ENCODE data around the gene MPRIP. TPM values are rescaled to one million over a fixed set of nuclear protein-coding genes. Genes with fewer than 3 reads are reported as not detected.

The MPRIP gene
- total RNA-seq, 1 experiment from 2014 or later, result 132 TPM

DNA sequence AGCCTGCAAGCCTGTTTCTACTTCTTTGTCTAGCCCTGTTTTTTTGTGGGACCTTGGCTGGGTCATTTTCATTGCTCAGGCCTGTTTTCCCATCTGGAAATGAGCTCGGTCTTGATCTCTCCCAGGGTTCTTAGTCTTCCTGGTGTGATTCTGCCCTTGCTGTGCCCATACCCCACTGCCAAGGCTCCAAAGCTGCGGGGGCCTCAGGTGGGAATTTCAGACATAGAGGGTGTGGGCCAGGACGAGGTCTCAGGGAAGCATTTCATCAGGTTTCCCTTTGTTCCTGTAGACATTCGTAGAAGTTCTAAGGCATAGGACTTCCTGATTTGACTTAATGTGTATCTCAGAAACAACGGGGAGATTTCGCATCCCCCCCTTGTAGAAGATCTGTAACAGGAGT is 5.8 kb downstream of the MPRIP start:
- H3K79me2 ChIP-seq (ENCODE audit: insufficient read depth, low read length), result peaks cover 23% of the 10 kb centered on the region; the same call in 1 of the 2 replicates
- H3K27ac ChIP-seq (ENCODE audit: insufficient read length, low read depth, low read length), result no peak overlapping the region
- TF ChIP-seq, protein P1, sequence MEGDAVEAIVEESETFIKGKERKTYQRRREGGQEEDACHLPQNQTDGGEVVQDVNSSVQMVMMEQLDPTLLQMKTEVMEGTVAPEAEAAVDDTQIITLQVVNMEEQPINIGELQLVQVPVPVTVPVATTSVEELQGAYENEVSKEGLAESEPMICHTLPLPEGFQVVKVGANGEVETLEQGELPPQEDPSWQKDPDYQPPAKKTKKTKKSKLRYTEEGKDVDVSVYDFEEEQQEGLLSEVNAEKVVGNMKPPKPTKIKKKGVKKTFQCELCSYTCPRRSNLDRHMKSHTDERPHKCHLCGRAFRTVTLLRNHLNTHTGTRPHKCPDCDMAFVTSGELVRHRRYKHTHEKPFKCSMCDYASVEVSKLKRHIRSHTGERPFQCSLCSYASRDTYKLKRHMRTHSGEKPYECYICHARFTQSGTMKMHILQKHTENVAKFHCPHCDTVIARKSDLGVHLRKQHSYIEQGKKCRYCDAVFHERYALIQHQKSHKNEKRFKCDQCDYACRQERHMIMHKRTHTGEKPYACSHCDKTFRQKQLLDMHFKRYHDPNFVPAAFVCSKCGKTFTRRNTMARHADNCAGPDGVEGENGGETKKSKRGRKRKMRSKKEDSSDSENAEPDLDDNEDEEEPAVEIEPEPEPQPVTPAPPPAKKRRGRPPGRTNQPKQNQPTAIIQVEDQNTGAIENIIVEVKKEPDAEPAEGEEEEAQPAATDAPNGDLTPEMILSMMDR (conservative IDR thresholded peaks at IDR 0.05), result no peak
- H3T11ph ChIP-seq (ENCODE audit: low read length), result no peak overlapping the region
- no peak overlapping the region for H2BK5ac ChIP-seq (ENCODE audit: insufficient read length, low read length)
- no peak overlapping the region for H2BK20ac ChIP-seq (ENCODE audit: low read depth, low read length, poor library complexity, severe bottlenecking)
- H4K5ac ChIP-seq (ENCODE audit: insufficient read length, low read depth, low read length), result no peak overlapping the region
- H4K91ac ChIP-seq (ENCODE audit: insufficient read length, low read depth, low read length), result no peak overlapping the region
- no peaks in the 10 kb centered on the region for H3K9me3 ChIP-seq (ENCODE audit: control insufficient read depth, low read depth, low read length)
- Mint-ChIP-seq H3K4me3 (no peak overlapping the region), H3K4me1 (peaks cover 33 to 35% of the 10 kb centered on the region in 2 experiments), H3K36me3 (ENCODE audit: insufficient read depth in 1 of 3, low read depth in 3 of 3) (peaks cover 4 to 7% (median 7%) of the 10 kb centered on the region in 3 experiments; a peak in 5 of 7 replicates), H3K27me3 (ENCODE audit: low read depth) (no peaks in the 10 kb centered on the region), H3K9me3 (peaks cover 0 to 3% of the 10 kb centered on the region in 2 experiments; a peak in 1 of 5 replicates), H3K27ac (no peak overlapping the region)
- no peak overlapping the region for H2AK5ac ChIP-seq (ENCODE audit: insufficient read length, low read length)
- H2BK120ac ChIP-seq (ENCODE audit: low read depth, low read length, poor library complexity, severe bottlenecking), result no peak overlapping the region
- peaks cover 4% of the 10 kb centered on the region for H3K23me2 ChIP-seq (ENCODE audit: insufficient read length, low read depth, low read length, poor library complexity, severe bottlenecking)
- DNase-seq, result peak; percentile 22
- H2BK12ac ChIP-seq (ENCODE audit: insufficient read length, low read depth, low read length), result no peak overlapping the region
- H3K4me1 ChIP-seq (ENCODE audit: insufficient read depth, low read length), result peaks cover 3% of the 10 kb centered on the region; the same call in 1 of the 2 replicates
- H4K20me1 ChIP-seq (ENCODE audit: control insufficient read depth, insufficient read depth, insufficient read length), result no peaks in the 10 kb centered on the region
- no peak overlapping the region for H3K4me2 ChIP-seq (ENCODE audit: insufficient read depth, insufficient read length, low read length)
- no peak overlapping the region for H3K18ac ChIP-seq (ENCODE audit: insufficient read length, low read depth, low read length)
- no peak overlapping the region for H3K4ac ChIP-seq (ENCODE audit: low read depth, low read length)
- no peak overlapping the region for H3K56ac ChIP-seq (ENCODE audit: insufficient read length, low read depth, low read length)
- no peak overlapping the region for H3K9ac ChIP-seq (ENCODE audit: extremely low read depth, insufficient read length, low read length)
- peaks cover 9% of the 10 kb centered on the region for H3K79me1 ChIP-seq (ENCODE audit: insufficient read depth, low read depth, low read length, poor library complexity, severe bottlenecking)
- H3K23ac ChIP-seq (ENCODE audit: insufficient read length, low read depth, low read length), result no peak overlapping the region
- H2AFZ ChIP-seq (ENCODE audit: low read length), result no peak overlapping the region
- no peaks in the 10 kb centered on the region for H3K27me3 ChIP-seq (ENCODE audit: insufficient read depth, low read length)
- no peak overlapping the region for H4K8ac ChIP-seq (replicated peaks; ENCODE audit: insufficient read length, low read depth, low read length)
- WGBS (ENCODE audit: extremely low coverage, insufficient read length, low lambda C conversion rate), result no CpG with 5 or more reads among the region's 6 CpGs
- no peak overlapping the region for H3K14ac ChIP-seq (ENCODE audit: insufficient read depth, low read length)
- no peak overlapping the region for H2BK15ac ChIP-seq (ENCODE audit: low read depth, low read length)

Data from H9 (cell line).